Measurements from ENCODE around the gene AACS. TPM values are rescaled to one million over a fixed set of nuclear protein-coding genes. Genes with fewer than 3 reads are reported as not detected.

AACS gene
- total RNA-seq, 1 donor from 2014 or later: 16.6 TPM

DNA sequence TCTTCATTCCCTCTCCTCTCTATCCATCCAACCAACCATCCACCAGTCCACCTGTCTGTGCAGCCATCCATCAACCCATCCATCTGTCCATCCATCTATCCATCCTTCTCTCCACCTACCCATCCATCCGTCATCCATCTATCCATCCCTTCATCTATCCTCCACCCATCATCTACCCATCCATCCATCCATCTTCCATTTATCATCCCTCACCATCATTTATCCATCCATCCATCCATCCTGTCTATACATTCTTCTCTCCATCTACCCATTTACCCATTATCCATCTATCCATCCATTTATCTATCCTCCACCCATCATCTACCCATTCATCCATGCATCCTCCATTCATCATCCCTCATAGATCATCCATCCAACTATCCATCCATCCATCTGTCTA, 24.4 kb downstream of the AACS start:
- Mint-ChIP-seq H3K9me3 (no peaks in the 10 kb centered on the region), H3K36me3 (peaks cover 10% of the 10 kb centered on the region), H3K27ac (no peak overlapping the region), H3K4me1 (peaks cover 9% of the 10 kb centered on the region), H3K4me3 (no peak overlapping the region), H3K27me3 (ENCODE audit: insufficient read depth, low read depth) (peaks cover 2% of the 10 kb centered on the region)
- Histone ChIP-seq H3K4me2 (no peak overlapping the region), H3K9ac (no peak overlapping the region), H3K36me3 (no peaks in the 10 kb centered on the region), H3K27me3 (no peaks in the 10 kb centered on the region), H3K4me3 (no peak overlapping the region), H3K27ac (no peak overlapping the region), H2AFZ (replicated peaks) (no peak overlapping the region), H4K20me1 (ENCODE audit: low read depth) (no peaks in the 10 kb centered on the region), H3K79me2 (ENCODE audit: low read depth) (no peaks in the 10 kb centered on the region), H3F3A (ENCODE audit: low read depth) (no peaks in the 10 kb centered on the region), H3K9me3 (ENCODE audit: low read depth) (no peaks in the 10 kb centered on the region), H3K4me1 (no peaks in the 10 kb centered on the region)
- TF ChIP-seq, protein P1, sequence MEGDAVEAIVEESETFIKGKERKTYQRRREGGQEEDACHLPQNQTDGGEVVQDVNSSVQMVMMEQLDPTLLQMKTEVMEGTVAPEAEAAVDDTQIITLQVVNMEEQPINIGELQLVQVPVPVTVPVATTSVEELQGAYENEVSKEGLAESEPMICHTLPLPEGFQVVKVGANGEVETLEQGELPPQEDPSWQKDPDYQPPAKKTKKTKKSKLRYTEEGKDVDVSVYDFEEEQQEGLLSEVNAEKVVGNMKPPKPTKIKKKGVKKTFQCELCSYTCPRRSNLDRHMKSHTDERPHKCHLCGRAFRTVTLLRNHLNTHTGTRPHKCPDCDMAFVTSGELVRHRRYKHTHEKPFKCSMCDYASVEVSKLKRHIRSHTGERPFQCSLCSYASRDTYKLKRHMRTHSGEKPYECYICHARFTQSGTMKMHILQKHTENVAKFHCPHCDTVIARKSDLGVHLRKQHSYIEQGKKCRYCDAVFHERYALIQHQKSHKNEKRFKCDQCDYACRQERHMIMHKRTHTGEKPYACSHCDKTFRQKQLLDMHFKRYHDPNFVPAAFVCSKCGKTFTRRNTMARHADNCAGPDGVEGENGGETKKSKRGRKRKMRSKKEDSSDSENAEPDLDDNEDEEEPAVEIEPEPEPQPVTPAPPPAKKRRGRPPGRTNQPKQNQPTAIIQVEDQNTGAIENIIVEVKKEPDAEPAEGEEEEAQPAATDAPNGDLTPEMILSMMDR (IDR thresholded peaks at IDR 0.05): no peak
- TF ChIP-seq EZH2 (IDR thresholded peaks at IDR 0.05) (no peak), EZH2phosphoT487 (IDR thresholded peaks at IDR 0.05) (no peak)
- DNase-seq (ENCODE audit: low spot score): no peak

DNA sequence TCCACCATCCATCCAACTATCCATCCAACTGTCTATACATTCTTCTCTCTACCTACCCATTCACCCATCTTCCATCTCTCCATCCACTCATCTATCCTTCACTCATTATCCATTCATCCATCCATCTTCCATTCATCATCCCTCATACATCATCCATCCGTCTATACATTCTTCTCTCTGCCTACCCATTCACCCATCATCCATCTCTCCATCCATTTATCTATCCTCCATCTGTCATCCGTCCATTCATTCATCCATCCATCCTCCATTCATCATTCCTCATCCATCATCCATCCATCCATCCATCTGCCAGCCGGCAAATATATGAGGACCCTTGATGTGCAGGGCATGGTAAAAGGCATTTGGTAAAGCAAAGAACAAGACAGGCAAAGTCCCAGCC, 25.2 kb downstream of the AACS start:
- no peaks in the 10 kb centered on the region for H3K27me3 ChIP-seq
- Mint-ChIP-seq H3K27ac (no peak overlapping the region), H3K27me3 (ENCODE audit: insufficient read depth, low read depth) (peaks cover 2% of the 10 kb centered on the region), H3K9me3 (no peaks in the 10 kb centered on the region), H3K36me3 (peaks cover 10% of the 10 kb centered on the region), H3K4me3 (no peak overlapping the region), H3K4me1 (peaks cover 9% of the 10 kb centered on the region)
- no peak overlapping the region for H3K4me2 ChIP-seq
- H3K4me3 ChIP-seq: no peak overlapping the region
- no peak for DNase-seq (ENCODE audit: low spot score)
- no peaks in the 10 kb centered on the region for H3K9me3 ChIP-seq (ENCODE audit: low read depth)
- no peaks in the 10 kb centered on the region for H3K4me1 ChIP-seq
- H3K27ac ChIP-seq: no peak overlapping the region
- H3F3A ChIP-seq (ENCODE audit: low read depth): no peaks in the 10 kb centered on the region
- H4K20me1 ChIP-seq (ENCODE audit: low read depth): no peaks in the 10 kb centered on the region
- H3K79me2 ChIP-seq (ENCODE audit: low read depth): no peaks in the 10 kb centered on the region
- H3K9ac ChIP-seq: no peak overlapping the region
- TF ChIP-seq, protein P1 (IDR thresholded peaks at IDR 0.05): no peak
- no peak for TF ChIP-seq EZH2phosphoT487 (IDR thresholded peaks at IDR 0.05)
- no peak for TF ChIP-seq EZH2 (IDR thresholded peaks at IDR 0.05)
- H3K36me3 ChIP-seq: no peaks in the 10 kb centered on the region
- no peak overlapping the region for H2AFZ ChIP-seq (replicated peaks)

- peaks cover 12% of the 10 kb centered on the region for H3K4me1 Mint-ChIP-seq
- H3K27ac ChIP-seq: no peak overlapping the region
- H3F3A ChIP-seq (ENCODE audit: low read depth): no peaks in the 10 kb centered on the region
- no peak for DNase-seq (ENCODE audit: low spot score)
- H4K20me1 ChIP-seq (ENCODE audit: low read depth): no peaks in the 10 kb centered on the region
- H3K4me1 ChIP-seq: no peaks in the 10 kb centered on the region
- H3K27me3 Mint-ChIP-seq (ENCODE audit: insufficient read depth, low read depth): peaks cover 5% of the 10 kb centered on the region
- H3K4me2 ChIP-seq: no peak overlapping the region
- H2AFZ ChIP-seq (replicated peaks): no peak overlapping the region
- no peak overlapping the region for H3K9ac ChIP-seq
- no peak overlapping the region for H3K4me3 ChIP-seq
- no peaks in the 10 kb centered on the region for H3K9me3 ChIP-seq (ENCODE audit: low read depth)
- H3K36me3 ChIP-seq: no peaks in the 10 kb centered on the region
- H3K79me2 ChIP-seq (ENCODE audit: low read depth): no peaks in the 10 kb centered on the region
- no peak overlapping the region for H3K4me3 Mint-ChIP-seq
- TF ChIP-seq EZH2 (IDR thresholded peaks at IDR 0.05): no peak
- TF ChIP-seq, protein P1 (IDR thresholded peaks at IDR 0.05): no peak
- TF ChIP-seq EZH2phosphoT487 (IDR thresholded peaks at IDR 0.05): no peak
- no peaks in the 10 kb centered on the region for H3K27me3 ChIP-seq
- no peak overlapping the region for H3K27ac Mint-ChIP-seq
- H3K36me3 Mint-ChIP-seq: peaks cover 5% of the 10 kb centered on the region
- H3K9me3 Mint-ChIP-seq: no peaks in the 10 kb centered on the region
Observed at GRCh38 chr12:125091401-125091800, 26.2 kb downstream of the AACS start.

Data from neural progenitor cell (in vitro differentiated cells).